Endothelial cell of umbilical vein (primary cell): ENCODE measurements around the gene EPHA5. TPM values are rescaled to one million over a fixed set of nuclear protein-coding genes. Genes with fewer than 3 reads are reported as not detected.

ENCODE experiments used
- BruUV-seq: library from RNA; stranded (reverse); fragments of 400-500 nt; replicated peaks from 2 replicates; lab custom pipeline; 2021; lab: Mats Ljungman, UMichigan
- CTCF ChIA-PET: fragments of 300-600, 350-600 bp; sonication (Branson Sonifier 250); formaldehyde crosslinking; loops from one replicate; lab custom pipeline; 2021; ENCODE audit warnings: antibody characterized with exemption, inconsistent platforms; lab: Charles Lee
- POLR2A ChIA-PET: fragments of 300-600, 350-600 bp; sonication (Branson Sonifier 250); formaldehyde crosslinking; loops from one replicate; lab custom pipeline; 2021; ENCODE audit warnings: antibody characterized with exemption, inconsistent platforms; lab: Charles Lee
- DNase-seq: peaks from one replicate; pipeline ENCODE4 v3.0.0-alpha.2; 2011; ENCODE audit warnings: low read depth, low spot score
- FAIRE-seq: peaks from 2 replicates; lab custom pipeline; 2011; peaks lifted over from hg19 to GRCh38; lab: Jason Lieb, UNC
- H2AFZ ChIP-seq: 2 replicates; pipeline ENCODE4 v1.6.0; 2012; ENCODE audit warnings: low read depth, low read length, control low read depth, inconsistent platforms
- H3K27ac ChIP-seq: 2 replicates; pipeline ENCODE4 v1.5.1; 2011; ENCODE audit warnings: low read depth, mild to moderate bottlenecking, control low read depth, low read length, moderate library complexity; ENCODE audit not compliant: insufficient read depth
- H3K27me3 ChIP-seq, 2 experiments: 2 replicates each; pipeline versions ENCODE4 v1.6.0 to v1.6.1; 2011; ENCODE audit warnings: low read length in 2 of 2, mixed read lengths in 1 of 2; ENCODE audit not compliant: control insufficient read depth in 2 of 2, insufficient read depth in 2 of 2
- H3K36me3 ChIP-seq, 2 experiments: 2 replicates in 1 of 2; 3 replicates in 1 of 2; pipeline ENCODE4 v1.5.1; 2011; ENCODE audit warnings: low read length in 2 of 2, mild to moderate bottlenecking in 1 of 2, moderate library complexity in 1 of 2; ENCODE audit not compliant: control insufficient read depth in 2 of 2, insufficient read depth in 2 of 2; ENCODE audit errors: extremely low read depth in 1 of 2
- H3K4me1 ChIP-seq: 3 replicates; pipeline ENCODE4 v1.5.1; 2011; ENCODE audit warnings: mild to moderate bottlenecking, low read length; ENCODE audit not compliant: control insufficient read depth, insufficient read depth; ENCODE audit errors: extremely low read depth
- H3K4me2 ChIP-seq: 2 replicates; pipeline ENCODE4 v1.6.1; 2011; ENCODE audit warnings: low read length, control low read depth, mixed read lengths; ENCODE audit not compliant: insufficient read depth
- H3K4me3 ChIP-seq, 3 experiments: fragments of 200-600 bp in 1 of 3; sonication (generic), shearing (Covaris generic) in 1 of 3; replicated peaks in 1 of 3; 2 replicates each; pipeline ENCODE4 v1.5.1; 2011 to 2016; ENCODE audit warnings: control low read depth in 3 of 3, low read length in 3 of 3, mild to moderate bottlenecking in 2 of 3, inconsistent platforms in 1 of 3, low read depth in 1 of 3, moderate library complexity in 1 of 3; ENCODE audit not compliant: insufficient read depth in 1 of 3
- H3K79me2 ChIP-seq: 2 replicates; pipeline ENCODE4 v1.6.0; 2012; ENCODE audit warnings: low read length, inconsistent platforms; ENCODE audit not compliant: control insufficient read depth, insufficient read depth
- H3K9ac ChIP-seq: replicated peaks from 2 replicates; pipeline ENCODE3; 2011; ENCODE audit warnings: low read length, control low read depth; ENCODE audit not compliant: insufficient read depth; ENCODE audit errors: extremely low read depth
- H3K9me1 ChIP-seq: replicated peaks from 3 replicates; pipeline ENCODE4 v1.6.0; 2011; ENCODE audit warnings: mild to moderate bottlenecking, low read length; ENCODE audit not compliant: control insufficient read depth, insufficient read depth; ENCODE audit errors: extremely low read depth
- H3K9me3 ChIP-seq: replicated peaks from 2 replicates; pipeline ENCODE4 v1.5.1; 2012; ENCODE audit warnings: low read length, inconsistent platforms; ENCODE audit not compliant: control insufficient read depth, insufficient read depth
- H4K20me1 ChIP-seq: replicated peaks from 2 replicates; pipeline ENCODE3; 2011; ENCODE audit warnings: mild to moderate bottlenecking, low read length; ENCODE audit not compliant: control insufficient read depth, insufficient read depth; ENCODE audit errors: extremely low read depth
- EZH2 ChIP-seq: IDR thresholded peaks from 2 replicates; pipeline ENCODE4 v1.6.1; 2012; ENCODE audit warnings: borderline replicate concordance, low read depth, mild to moderate bottlenecking, moderate library complexity, low read length, inconsistent platforms; ENCODE audit not compliant: severe bottlenecking
- FOS ChIP-seq: IDR thresholded peaks from 2 replicates; pipeline ENCODE4 v1.6.1; 2011; ENCODE audit warnings: mild to moderate bottlenecking, low read length, moderate library complexity, borderline replicate concordance; ENCODE audit not compliant: insufficient read depth
- GATA2 ChIP-seq: IDR thresholded peaks from 2 replicates; pipeline ENCODE4 v1.7.0; 2011; ENCODE audit warnings: low read depth, mild to moderate bottlenecking, moderate library complexity, mixed read lengths, low read length; ENCODE audit not compliant: insufficient read length, insufficient read depth
- JUN ChIP-seq: IDR thresholded peaks from 2 replicates; pipeline ENCODE4 v1.6.1; 2011; ENCODE audit warnings: borderline replicate concordance, low read depth; ENCODE audit not compliant: insufficient read length, insufficient read depth
- MAX ChIP-seq: IDR thresholded peaks from 2 replicates; pipeline ENCODE4 v1.6.1; 2011; ENCODE audit not compliant: insufficient read depth, insufficient read length
- MYC ChIP-seq: IDR thresholded peaks from one replicate; pipeline ENCODE4 v1.6.1; 2011; ENCODE audit warnings: mild to moderate bottlenecking, low read depth, low read length
- POLR2A ChIP-seq: IDR thresholded peaks from 2 replicates; pipeline ENCODE4 v1.6.1; 2012; ENCODE audit warnings: low read depth, mild to moderate bottlenecking, control low read depth, low read length
- POLR2AphosphoS5 ChIP-seq: IDR thresholded peaks from 2 replicates; pipeline ENCODE4 v1.6.1; 2012; ENCODE audit warnings: low read depth, mild to moderate bottlenecking, control low read depth, low read length, moderate library complexity; ENCODE audit not compliant: insufficient read depth
- dilution Hi-C: fragments of 300-500 bp; cut with MboI; formaldehyde crosslinking; loops from one replicate; pipeline ENCODE4 v1.15.0; 2019; ENCODE audit warnings: low sequenced_read_pairs; ENCODE audit not compliant: extremely low pct_ligation_motif_present
- intact Hi-C: fragments of 100-400 bp; cut with micrococcal nuclease; formaldehyde crosslinking; loops from one replicate; pipeline ENCODE4 v1.10.0; 2022
- polyA plus RNA-seq, 4 experiments: library from polyadenylated mRNA; depleted of rRNA in 3 of 4; stranded (reverse) in 3 of 4; unstranded in 1 of 4; fragments of >200 nt; gene quantifications; 2 replicates each; pipeline versions ENCODE4 v1.2.1 to v1.2.3, GENCODE V29; 2011 to 2012; ENCODE audit warnings: missing spikeins in 1 of 4
- total RNA-seq: library from RNA; stranded (reverse); gene quantifications from 2 replicates; pipeline ENCODE4 v1.2.3, GENCODE V29; 2021
- TF ChIP-seq, protein P1 (sequence below), 2 donors: IDR thresholded peaks; 1 replicate in 1 of 2; 2 replicates in 1 of 2; pipeline ENCODE4 v1.5.1; 2011; ENCODE audit warnings: low read length in 2 of 2, mild to moderate bottlenecking in 2 of 2, moderate library complexity in 2 of 2, control low read depth in 1 of 2, inconsistent platforms in 1 of 2, low read depth in 1 of 2; ENCODE audit not compliant: insufficient read depth in 1 of 2; ENCODE audit errors: extremely low read depth in 1 of 2

Gene EPHA5
- total and polyA plus RNA-seq, 2 donors (not counting 3 experiments of a cell fraction or from before 2014, with no cell fraction given) = 0.31 to 0.39 TPM

DNA sequence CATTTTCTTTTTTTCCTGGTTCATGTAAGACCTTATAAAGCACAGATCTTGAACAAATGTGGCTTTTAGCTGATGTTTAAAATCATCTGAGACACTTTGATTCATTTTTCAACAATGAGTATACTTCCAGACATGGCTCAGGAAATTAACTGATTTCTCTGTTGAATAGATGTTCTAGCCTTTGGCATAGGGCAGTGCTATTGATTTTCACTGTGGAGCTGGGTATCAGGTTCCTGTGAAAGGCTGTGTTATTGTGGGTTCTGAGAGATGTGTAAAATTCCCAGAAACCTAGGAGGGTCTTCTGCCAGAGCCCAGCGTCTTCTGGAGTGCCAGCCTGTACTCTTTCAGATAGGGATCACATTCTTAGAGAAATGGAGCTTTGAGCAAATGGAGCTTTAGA lies 278.9 kb downstream of the EPHA5 start:
- CTCF ChIA-PET = interaction anchor here (1.4 kb wide), 1 partner anchor 11 kb away, joined by 3 read pairs; no protein-coding TSS in a partner anchor
- FAIRE-seq (no peak), DNase-seq (no peak)
- Histone ChIP-seq H3K9me1 (no peaks in the 10 kb centered on the region), H3K4me2 (no peak overlapping the region), H4K20me1 (no peaks in the 10 kb centered on the region), H3K27ac (no peak overlapping the region), H3K27me3 (no peaks in the 10 kb centered on the region), H3K79me2 (no peaks in the 10 kb centered on the region), H3K9ac (no peak overlapping the region), H3K36me3 (no peaks in the 10 kb centered on the region), H3K9me3 (no peaks in the 10 kb centered on the region), H3K4me1 (no peaks in the 10 kb centered on the region), H2AFZ (no peak overlapping the region), H3K4me3 (no peak overlapping the region)
- POLR2A ChIA-PET = no interaction called here
- no TSS peak for BruUV-seq
- intact Hi-C loops (no loop called here), dilution Hi-C loops (no loop called here)
- TF ChIP-seq MAX (no peak), GATA2 (no peak), FOS (no peak), POLR2AphosphoS5 (no peak), EZH2 (no peak), POLR2A (no peak), JUN (no peak), MYC (no peak)
- TF ChIP-seq, protein P1, sequence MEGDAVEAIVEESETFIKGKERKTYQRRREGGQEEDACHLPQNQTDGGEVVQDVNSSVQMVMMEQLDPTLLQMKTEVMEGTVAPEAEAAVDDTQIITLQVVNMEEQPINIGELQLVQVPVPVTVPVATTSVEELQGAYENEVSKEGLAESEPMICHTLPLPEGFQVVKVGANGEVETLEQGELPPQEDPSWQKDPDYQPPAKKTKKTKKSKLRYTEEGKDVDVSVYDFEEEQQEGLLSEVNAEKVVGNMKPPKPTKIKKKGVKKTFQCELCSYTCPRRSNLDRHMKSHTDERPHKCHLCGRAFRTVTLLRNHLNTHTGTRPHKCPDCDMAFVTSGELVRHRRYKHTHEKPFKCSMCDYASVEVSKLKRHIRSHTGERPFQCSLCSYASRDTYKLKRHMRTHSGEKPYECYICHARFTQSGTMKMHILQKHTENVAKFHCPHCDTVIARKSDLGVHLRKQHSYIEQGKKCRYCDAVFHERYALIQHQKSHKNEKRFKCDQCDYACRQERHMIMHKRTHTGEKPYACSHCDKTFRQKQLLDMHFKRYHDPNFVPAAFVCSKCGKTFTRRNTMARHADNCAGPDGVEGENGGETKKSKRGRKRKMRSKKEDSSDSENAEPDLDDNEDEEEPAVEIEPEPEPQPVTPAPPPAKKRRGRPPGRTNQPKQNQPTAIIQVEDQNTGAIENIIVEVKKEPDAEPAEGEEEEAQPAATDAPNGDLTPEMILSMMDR (IDR thresholded peaks at IDR 0.05; ENCODE audit: extremely low read depth in 1 of 2, insufficient read depth in 1 of 2, low read depth in 1 of 2, low read length in 2 of 2) = no peak
